ENCODE measurements around the gene GYS1. TPM values are rescaled to one million over a fixed set of nuclear protein-coding genes. Genes with fewer than 3 reads are reported as not detected.

GYS1 gene
- total RNA-seq, 1 experiment from 2014 or later: 62.7 TPM

- H3K36me3 Mint-ChIP-seq (ENCODE audit: insufficient read depth, unreplicated experiment): peaks cover 23% of the 10 kb centered on the region
- peaks cover 8% of the 10 kb centered on the region; the same call in 1 of the 2 replicates for H3K9me3 ChIP-seq
- no peak for TF ChIP-seq CTCF (IDR thresholded peaks at IDR 0.05; ENCODE audit: insufficient read depth in 1 of 2, low read depth in 1 of 2, low read length in 1 of 2, severe bottlenecking in 1 of 2, unreplicated experiment in 1 of 2)
- ChIA-PET CTCF (interaction anchor here (0.7 to 1.7 kb wide), 2 partner anchors 15 to 58 kb away, joined by 4 to 7 read pairs; partner anchors contain the start of genes GYS1 and RUVBL2), POLR2A (no interaction called here)
- H3K27ac Mint-ChIP-seq (ENCODE audit: unreplicated experiment): no peak overlapping the region
- peaks cover 14% of the 10 kb centered on the region for H3K4me1 Mint-ChIP-seq (ENCODE audit: low read depth, unreplicated experiment)
- intact Hi-C loops (cut with micrococcal nuclease; ENCODE audit: unreplicated experiment): no loop called here
- no peaks in the 10 kb centered on the region for H3K36me3 ChIP-seq (ENCODE audit: control insufficient read depth, insufficient read depth, low read length)
- H3K27me3 Mint-ChIP-seq (ENCODE audit: insufficient read depth, unreplicated experiment): no peaks in the 10 kb centered on the region
- no peak overlapping the region for H3K4me3 Mint-ChIP-seq (ENCODE audit: unreplicated experiment)
- no peak for DNase-seq
- peaks cover 3% of the 10 kb centered on the region for H3K4me1 ChIP-seq
- peaks cover 9% of the 10 kb centered on the region for H3K9me3 Mint-ChIP-seq (ENCODE audit: unreplicated experiment)
- H3K27me3 ChIP-seq (replicated peaks; ENCODE audit: control insufficient read depth, insufficient read depth, low read length): no peaks in the 10 kb centered on the region
- H3K4me3 ChIP-seq (ENCODE audit: low read depth, low read length): no peak overlapping the region
- no TSS peak for BruUV-seq (replicated peaks)
These were observed 57.2 kb downstream of the GYS1 start for GRCh38 chr19:48935864-48936263.

GRCh38 chr19:48934837-48935236 is 58.3 kb downstream of the GYS1 start:
- peak overlapping the region; percentile 89 for H3K4me3 Mint-ChIP-seq (ENCODE audit: unreplicated experiment)
- CTCF ChIA-PET: interaction anchor here (1.2 to 1.7 kb wide), 2 partner anchors 36 to 59 kb away, joined by 5 to 7 read pairs; partner anchors contain the start of genes GYS1 and RUVBL2
- Histone ChIP-seq H3K27me3 (replicated peaks; ENCODE audit: control insufficient read depth, insufficient read depth, low read length) (no peaks in the 10 kb centered on the region), H3K4me3 (ENCODE audit: low read depth, low read length) (no peak overlapping the region), H3K9me3 (0 out of 2 replicates have a peak, but pooled peaks cover 3% of the 10 kb centered on the region), H3K4me1 (peaks cover 3% of the 10 kb centered on the region), H3K36me3 (ENCODE audit: control insufficient read depth, insufficient read depth, low read length) (no peaks in the 10 kb centered on the region)
- BruUV-seq (replicated peaks): no TSS peak
- DNase-seq: peak in 1 of 2 experiments; percentile 36
- intact Hi-C loops (cut with micrococcal nuclease; ENCODE audit: unreplicated experiment): no loop called here
- H3K9me3 Mint-ChIP-seq (ENCODE audit: unreplicated experiment): peaks cover 9% of the 10 kb centered on the region
- no peaks in the 10 kb centered on the region for H3K27me3 Mint-ChIP-seq (ENCODE audit: insufficient read depth, unreplicated experiment)
- no peak overlapping the region for H3K27ac Mint-ChIP-seq (ENCODE audit: unreplicated experiment)
- POLR2A ChIA-PET: no interaction called here
- TF ChIP-seq CTCF (IDR thresholded peaks at IDR 0.05; ENCODE audit: insufficient read depth in 1 of 2, low read depth in 1 of 2, low read length in 1 of 2, severe bottlenecking in 1 of 2, unreplicated experiment in 1 of 2): no peak
- peaks cover 14% of the 10 kb centered on the region for H3K4me1 Mint-ChIP-seq (ENCODE audit: low read depth, unreplicated experiment)
- H3K36me3 Mint-ChIP-seq (ENCODE audit: insufficient read depth, unreplicated experiment): peaks cover 22% of the 10 kb centered on the region

GRCh38 chr19:48933382-48933932 is 59.7 kb downstream of the GYS1 start, which contains the start of gene DHDH:
TSS of gene DHDH (plus strand) at chr19:48933699. CDS start at chr19:48933722, 23 bp downstream.
- ChIA-PET POLR2A (interaction anchor here (0.6 to 1.7 kb wide), 11 partner anchors 15 to 314 kb away, joined by 3 to 24 read pairs (median 6); partner anchors contain the start of genes BAX, GYS1, NUCB1 and PPP1R15A), CTCF (interaction anchor here (1.0 to 2.0 kb wide), 9 partner anchors 15 to 138 kb away, joined by 3 to 9 read pairs (median 5); partner anchors contain the start of genes GYS1, NUCB1 and RUVBL2)
- Histone ChIP-seq H3K27me3 (replicated peaks; ENCODE audit: control insufficient read depth, insufficient read depth, low read length) (no peaks in the 10 kb centered on the region), H3K4me3 (ENCODE audit: low read depth, low read length) (peak within 1 kb of the TSS; percentile 55), H3K9me3 (no peaks in the 10 kb centered on the region), H3K4me1 (peaks cover 3% of the 10 kb centered on the region), H3K36me3 (ENCODE audit: control insufficient read depth, insufficient read depth, low read length) (no peaks in the 10 kb centered on the region)
- Mint-ChIP-seq H3K4me3 (ENCODE audit: unreplicated experiment) (peak within 1 kb of the TSS; percentile 89), H3K36me3 (ENCODE audit: insufficient read depth, unreplicated experiment) (peaks cover 13% of the 10 kb centered on the region), H3K27me3 (ENCODE audit: insufficient read depth, unreplicated experiment) (no peaks in the 10 kb centered on the region), H3K27ac (ENCODE audit: unreplicated experiment) (peak within 1 kb of the TSS; percentile 50), H3K9me3 (ENCODE audit: unreplicated experiment) (peaks cover 9% of the 10 kb centered on the region), H3K4me1 (ENCODE audit: low read depth, unreplicated experiment) (peaks cover 14% of the 10 kb centered on the region)
- no peak for TF ChIP-seq CTCF (IDR thresholded peaks at IDR 0.05; ENCODE audit: insufficient read depth in 1 of 2, low read depth in 1 of 2, low read length in 1 of 2, severe bottlenecking in 1 of 2, unreplicated experiment in 1 of 2)
- DNase-seq: peak; percentile 95 to 96
- BruUV-seq (replicated peaks): no TSS peak
- intact Hi-C loops (cut with micrococcal nuclease; ENCODE audit: unreplicated experiment): loop anchor here (1.0 to 2.0 kb wide), 4 partner anchors 21 to 61 kb away; partner anchors contain the start of genes BAX, NUCB1 and PPP1R15A
